ENCODE measurements around the gene YBEY.
"Not testable (repeated sequence)": the region's sequence is repeated elsewhere in the genome, so short reads cannot be mapped to it uniquely, and the experiment has no call there.

YBEY gene

DNA sequence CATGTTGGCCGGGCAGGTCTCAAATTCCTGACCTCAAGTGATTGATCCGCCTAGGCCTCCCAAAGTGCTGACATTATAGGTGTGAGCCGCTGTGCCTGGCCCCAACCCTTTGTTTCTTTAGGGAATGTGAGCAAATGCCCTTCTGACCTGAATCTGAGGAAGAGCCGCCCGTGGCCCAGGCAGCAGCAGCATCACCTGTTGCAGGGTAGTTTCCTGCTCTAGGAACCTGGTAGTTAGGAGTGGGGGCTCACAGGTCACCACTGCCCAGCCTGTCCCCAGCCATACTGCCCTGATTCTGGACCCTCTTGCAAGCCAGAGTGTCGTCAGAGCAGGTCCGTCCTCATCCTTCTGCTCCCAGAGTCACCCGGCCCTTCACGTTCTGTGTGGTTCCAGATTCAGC, 13.0 kb downstream of the YBEY start:
- DNase-seq, result no peak

DNA sequence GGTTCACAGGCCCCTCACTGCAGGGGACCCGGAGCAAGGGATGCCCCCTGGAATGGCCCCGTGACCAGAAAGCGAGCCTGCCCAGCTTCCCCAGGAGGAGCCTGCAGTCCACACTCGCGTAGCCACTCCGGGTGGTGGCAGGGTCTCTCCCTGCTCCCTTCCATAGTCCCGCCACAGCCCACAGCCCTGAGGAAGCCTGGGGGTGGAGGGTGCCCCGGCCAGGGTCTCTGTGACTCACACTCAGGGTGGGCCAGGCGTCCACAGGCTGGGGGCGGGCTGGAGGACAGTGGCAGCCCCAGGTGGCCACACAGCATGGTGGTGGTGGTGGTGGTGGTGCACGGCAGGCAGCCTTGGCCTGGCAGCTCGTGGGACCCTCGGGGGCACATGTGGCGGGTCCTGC, 15.6 kb downstream of the YBEY start:
- no peak for DNase-seq

DNA sequence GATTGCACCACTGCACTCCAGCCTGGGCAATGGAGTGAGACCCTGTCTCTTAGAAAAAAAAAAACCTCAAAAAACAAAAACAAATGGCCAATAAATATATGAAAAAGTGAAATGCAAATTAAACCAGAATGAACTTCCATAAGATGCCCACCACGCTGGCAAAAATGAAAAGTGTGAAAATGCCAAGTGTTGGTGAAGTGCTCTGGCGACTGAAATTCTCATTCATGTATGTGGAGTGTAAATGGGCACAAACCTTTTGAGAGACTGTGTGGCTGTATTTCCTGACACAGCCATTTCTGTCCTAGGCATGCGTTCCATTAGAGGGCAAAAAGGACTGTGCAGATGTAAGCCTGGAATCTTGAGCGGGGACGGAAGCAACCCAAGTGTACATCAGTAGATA, 18.3 kb downstream of the YBEY start:
- no peak for DNase-seq

- peak in 24 of 56 donors; percentile 4 to 76 (median 40) for DNase-seq
These were observed 18.8 kb downstream of the YBEY start for GRCh38 chr21:46304955-46305354.

DNA sequence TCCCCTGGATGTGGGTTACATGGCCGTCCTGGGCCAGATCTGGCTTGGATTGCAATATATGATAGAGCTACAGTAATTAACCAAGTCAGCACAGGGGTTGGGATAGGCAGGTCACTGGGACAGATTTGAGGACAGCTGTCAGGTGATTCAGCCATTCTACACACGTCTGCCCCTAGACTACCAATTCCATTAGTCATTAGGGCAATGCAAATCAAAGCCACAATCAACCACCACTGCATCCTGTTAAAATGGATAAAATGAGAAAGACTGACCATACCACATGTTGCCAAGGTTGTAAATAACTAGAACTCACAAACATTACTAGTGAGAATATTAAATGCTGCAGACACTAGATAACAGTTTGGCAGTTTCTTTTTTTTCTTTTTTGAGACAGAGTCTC, 21.5 kb downstream of the YBEY start:
- no peak for DNase-seq

DNA sequence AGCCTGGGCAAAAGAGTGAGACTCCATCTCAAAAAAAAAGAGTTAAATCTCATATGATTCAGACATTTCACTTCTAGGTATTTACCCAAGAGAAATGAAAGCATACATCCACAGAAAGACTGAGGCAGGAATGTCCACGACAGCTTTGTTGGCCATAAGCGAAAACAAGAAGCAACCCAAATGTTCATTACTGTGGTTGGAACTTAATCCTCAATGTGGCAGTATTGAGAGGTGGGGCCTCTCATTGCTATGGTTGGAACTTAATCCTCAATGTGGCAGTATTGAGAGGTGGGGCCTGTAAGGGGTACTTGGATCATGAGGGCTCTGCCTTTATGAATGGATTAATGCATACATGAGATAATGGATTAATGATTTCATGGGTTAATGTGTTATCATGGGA, 22.3 kb downstream of the YBEY start:
- no peak for DNase-seq

GRCh38 chr21:46310260-46310659, 24.1 kb downstream of the YBEY start:
- DNase-seq, result not testable (repeated sequence)

DNA sequence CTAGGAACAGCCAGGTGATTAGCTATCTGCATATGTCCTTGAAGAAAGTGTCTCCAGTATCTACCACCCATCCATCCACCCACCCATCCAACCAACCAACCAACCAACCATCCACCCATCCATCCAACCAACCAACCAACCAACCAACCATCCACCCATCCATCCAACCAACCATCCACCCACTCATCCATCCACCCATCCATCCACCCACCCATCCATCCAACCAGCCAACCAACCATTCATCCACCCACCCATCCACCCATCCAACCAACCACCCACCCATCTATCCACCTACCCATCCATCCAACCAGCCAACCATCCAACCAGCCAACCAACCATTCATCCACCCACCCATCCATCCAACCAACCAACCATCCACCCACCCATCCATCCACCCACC, 25.4 kb downstream of the YBEY start:
- no peak for DNase-seq

DNA sequence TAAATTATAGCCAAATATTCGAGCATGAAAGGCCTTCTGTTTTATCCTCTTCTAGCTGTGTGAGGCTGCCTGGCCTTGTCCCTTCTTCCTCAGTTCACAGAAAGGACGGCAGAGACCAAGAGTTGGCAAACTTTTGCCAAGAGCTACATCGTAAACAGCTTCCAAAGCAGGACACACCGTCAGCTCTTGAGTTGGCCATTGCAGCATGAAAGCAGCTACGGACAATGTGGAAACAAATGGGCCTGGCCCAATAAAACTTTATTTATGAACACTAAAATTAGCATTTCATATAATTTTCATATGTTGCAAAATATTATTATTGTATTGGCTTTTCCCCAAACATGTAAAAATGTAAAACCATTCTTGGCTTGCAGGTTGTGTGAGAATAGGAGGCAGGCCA, 26.8 kb downstream of the YBEY start:
- no peak for DNase-seq

DNA sequence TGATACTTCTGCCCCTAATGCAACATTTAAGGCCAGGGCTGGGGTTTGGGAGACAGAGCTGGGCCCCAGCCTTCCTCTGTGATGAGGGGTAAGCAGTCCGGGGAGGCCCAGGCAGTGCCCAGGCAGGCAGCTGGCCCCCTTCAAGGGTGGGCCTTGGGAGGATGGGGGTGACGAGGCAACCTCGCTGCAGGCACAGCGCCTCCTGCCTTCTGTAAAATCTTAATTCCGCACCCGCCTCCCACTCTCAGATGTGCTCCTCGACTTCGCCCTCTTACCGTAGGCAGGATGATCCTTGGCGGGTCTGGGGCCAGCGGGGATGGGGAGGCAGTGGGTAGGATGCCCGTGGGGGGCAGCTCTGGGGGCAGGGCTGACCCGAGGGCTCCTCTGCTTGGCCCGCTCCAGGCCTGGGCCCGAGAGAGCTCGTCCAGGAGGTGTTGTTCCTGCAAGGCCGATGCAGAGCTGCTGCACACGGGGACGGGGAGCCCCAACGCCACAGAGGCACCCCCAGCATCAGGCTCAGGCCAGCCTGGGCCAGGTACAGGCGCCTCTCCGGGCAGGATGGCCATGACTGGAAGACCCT, 28.4 kb downstream of the YBEY start:
- DNase-seq, result no peak

DNA sequence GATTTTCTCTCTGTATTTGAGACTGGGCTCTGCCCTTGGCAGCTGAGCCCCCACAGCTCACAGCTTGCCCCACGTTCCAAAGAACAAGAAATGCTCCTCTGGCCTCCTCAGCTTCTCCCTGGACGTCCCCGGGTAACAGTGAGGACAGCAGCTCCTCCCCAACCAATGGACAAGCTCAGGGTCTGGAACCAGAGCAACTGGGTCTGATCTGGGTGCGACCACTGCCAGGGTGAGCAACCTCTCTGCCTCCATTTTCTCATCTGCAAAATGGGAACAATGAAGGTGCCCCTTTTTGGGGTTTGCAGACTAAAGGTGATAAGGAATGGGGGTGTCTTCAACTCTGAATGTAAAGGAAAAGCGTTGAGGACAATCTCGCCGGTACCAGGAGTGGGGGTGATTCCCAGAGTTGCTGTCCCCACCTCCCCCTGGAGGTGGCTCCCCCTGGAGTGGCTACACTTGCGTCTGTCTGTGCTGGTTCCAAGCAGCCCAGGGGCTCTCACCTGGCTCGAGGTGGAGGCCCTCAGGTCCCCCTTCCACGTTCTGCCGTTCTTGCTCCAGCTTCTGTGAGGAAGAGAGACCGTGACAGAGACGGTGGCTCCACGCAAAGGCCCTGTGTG, 30.7 kb downstream of the YBEY start:
- no peak for DNase-seq

DNA sequence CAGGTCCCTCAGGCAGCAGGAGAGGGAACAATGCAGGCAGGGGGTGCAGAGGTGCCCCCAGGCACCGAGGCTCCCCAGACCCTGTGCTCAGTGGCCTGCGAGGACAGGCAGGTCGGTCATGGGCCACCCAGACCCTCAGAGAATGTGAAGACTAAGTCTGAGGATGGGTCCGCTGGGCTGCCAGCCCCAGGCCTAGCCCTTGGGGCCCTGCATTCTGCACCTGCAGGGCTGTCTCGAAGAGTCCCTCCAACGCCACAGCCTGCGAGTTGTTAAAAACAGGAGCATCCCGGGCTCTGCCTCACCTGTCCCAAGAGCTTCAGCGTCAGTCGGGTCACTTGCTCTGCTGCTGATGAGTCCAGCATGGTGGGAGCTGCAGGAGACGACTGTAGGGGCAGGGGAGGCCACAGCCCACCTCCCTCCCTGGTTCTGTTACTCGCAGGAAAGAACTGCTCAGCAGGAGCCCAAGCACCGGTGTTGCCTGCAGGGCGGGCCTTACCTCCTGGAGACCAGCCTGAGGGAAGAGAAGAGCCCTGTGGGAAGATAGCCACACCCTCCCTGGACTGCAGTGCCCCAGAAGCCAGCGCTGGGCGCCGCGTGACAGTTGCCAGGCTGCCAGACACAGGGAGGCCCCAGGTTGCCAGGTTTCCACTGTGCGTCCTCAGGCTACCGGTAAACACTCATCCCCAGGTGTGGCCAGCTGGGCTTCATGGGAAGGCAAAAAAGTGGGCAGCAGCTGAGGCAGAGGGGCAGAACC, 31.7 kb downstream of the YBEY start:
- no peak for DNase-seq

DNA sequence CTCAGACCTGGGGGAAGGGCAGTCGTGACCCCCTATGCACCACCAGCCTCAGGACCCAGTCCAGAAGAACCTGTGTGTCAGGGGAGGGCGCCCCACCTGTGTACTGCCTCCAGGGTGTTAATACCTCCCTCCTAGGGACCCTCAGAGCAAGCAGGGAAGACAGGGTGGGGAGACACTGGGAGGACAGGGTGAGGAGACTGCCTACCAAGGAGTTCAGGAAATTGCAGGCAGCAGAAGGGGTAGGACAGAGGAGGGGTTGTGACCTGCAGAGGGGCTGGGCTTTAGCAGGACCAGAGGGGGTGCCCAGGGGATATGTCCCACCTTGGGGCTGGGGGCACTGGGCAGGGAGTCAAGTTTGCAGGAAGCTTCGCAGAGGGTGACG, 32.3 kb downstream of the YBEY start:
- no peak for DNase-seq

DNA sequence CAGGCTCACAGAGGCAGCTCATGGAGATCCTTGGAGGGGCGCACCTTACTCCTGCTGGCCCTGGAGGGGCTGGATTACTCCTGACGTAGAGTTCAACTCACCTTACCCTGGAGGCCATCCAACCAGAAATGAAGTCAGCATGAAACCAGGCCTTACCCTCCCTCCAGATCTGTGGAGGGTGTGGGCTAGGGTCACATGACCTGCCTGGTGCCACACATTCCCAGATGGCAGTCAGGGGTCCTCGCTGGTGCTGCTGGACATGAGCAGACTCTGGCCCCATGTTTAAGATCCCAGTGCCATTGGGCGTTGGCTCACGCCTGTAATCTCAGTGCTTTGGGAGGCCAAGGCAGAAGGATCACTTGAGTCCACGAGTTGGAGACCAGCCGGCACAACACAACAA, 33.0 kb downstream of the YBEY start:
- no peak for DNase-seq

- DNase-seq, result no peak
These were observed 34.2 kb downstream of the YBEY start for GRCh38 chr21:46320331-46320801.

DNA sequence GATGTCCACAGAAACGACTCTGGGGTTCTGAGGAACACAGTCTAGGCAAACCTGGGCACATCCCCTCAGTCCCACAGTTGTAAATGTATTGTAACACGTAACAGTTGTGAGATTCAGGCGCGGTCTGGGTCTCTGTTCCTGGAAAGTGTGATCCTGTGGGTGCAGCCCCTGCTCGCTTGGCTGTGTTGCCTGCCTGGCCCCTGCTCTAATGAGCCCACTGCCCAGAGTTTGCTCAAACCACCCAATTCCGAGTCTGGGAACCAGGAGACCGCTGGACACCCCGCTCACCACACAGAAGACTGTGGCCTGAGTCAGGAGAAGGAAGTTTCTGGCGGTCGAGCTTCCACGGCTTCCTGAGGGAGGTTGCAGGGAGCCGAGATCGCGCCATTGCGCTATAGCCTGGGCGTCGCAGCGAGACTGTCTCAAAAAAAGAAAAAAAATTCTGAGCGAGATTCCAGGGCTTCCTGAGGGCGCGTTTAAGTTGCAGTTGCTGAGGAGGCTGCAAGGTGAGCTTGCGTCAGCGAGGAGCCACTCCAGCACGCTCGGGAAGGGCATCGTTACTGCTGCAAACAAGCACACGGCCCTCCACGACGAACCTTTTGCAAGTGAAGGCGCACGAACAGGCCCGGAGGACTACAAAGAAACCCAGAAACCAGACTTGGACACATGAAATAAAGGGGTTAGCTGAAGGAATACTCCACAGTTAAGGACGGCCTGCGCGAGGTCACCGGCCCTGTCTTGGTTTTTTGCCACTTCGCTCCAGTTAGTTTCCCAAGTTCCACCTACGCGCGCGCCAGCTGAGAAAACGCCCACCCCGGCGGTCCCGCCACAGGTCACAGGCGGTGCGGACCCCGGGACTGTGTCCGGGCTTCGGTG, 36.4 kb downstream of the YBEY start:
- DNase-seq, result no peak

GRCh38 chr21:46323227-46323709, 37.1 kb downstream of the YBEY start:
- no peak for DNase-seq

- peak; percentile 64 to 98 (median 94) for DNase-seq
These were observed 37.7 kb downstream of the YBEY start, which contains the start of the genes C21orf58 and PCNT for GRCh38 chr21:46323710-46324389. C21orf58 (minus strand) TSS chr21:46323870; CDS start chr21:46322738, 1,132 bp downstream. PCNT (plus strand) TSS chr21:46324156; CDS start chr21:46324229, 73 bp downstream.

DNA sequence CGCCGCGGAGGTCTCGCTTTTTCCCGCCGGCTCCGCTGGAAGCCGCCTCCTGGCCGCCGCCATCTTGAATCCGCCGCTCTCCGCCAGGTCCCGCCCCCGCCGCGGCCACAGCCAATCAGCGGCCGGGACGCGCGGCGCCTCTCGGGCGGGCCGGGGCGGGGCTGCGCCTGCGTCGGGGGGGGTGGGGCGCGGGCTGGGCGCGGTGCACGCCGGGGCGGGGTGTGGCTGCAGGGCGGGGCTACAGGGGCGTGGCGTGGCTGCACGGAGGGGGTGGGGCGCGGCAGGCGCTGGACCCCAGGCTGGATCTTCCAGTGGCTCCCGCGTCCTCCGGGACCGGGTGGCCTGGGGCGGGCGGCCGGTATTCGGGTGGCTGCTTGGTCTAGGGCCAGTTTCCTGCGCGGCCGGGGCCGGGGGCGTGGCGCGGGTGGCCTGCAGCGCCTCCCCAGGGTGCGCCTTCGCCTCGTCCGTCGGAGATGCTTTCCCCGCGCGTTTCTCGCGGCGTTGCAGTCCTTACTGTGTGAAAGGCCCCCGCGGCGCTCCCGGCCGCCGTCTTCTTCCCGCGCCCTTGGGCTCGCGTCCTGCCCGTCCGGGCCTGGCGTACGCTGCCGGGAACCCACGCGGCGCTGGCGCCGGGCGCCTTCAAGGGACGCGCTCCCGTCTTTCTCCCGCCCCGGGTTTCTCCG, 38.4 kb downstream of the YBEY start:
- DNase-seq, result peak; percentile 15 to 91 (median 80)

Measured in amygdala (tissue), 56 donors.